Skin epidermis (tissue), 12 donors: Measurements from ENCODE around the gene TOR1AIP2.
"Not testable (repeated sequence)": the region's sequence is repeated elsewhere in the genome, so short reads cannot be mapped to it uniquely, and the experiment has no call there.

Experiments used
- H3K27ac ChIP-seq, 21 experiments: fragments of 200-600 bp; sonication (generic) in 11 of 21; one replicate each; pipeline ENCODE4 v1.5.0; 2020; ENCODE audit warnings: mild to moderate bottlenecking in 3 of 21, inconsistent platforms in 2 of 21, moderate library complexity in 2 of 21
- H3K4me3 ChIP-seq, 7 experiments: fragments of 200-600 bp; sonication (generic) in 2 of 7; one replicate each; pipeline ENCODE4 v1.5.0; 2020; ENCODE audit warnings: inconsistent platforms in 2 of 7, mild to moderate bottlenecking in 2 of 7, moderate library complexity in 1 of 7

TOR1AIP2 gene

DNA sequence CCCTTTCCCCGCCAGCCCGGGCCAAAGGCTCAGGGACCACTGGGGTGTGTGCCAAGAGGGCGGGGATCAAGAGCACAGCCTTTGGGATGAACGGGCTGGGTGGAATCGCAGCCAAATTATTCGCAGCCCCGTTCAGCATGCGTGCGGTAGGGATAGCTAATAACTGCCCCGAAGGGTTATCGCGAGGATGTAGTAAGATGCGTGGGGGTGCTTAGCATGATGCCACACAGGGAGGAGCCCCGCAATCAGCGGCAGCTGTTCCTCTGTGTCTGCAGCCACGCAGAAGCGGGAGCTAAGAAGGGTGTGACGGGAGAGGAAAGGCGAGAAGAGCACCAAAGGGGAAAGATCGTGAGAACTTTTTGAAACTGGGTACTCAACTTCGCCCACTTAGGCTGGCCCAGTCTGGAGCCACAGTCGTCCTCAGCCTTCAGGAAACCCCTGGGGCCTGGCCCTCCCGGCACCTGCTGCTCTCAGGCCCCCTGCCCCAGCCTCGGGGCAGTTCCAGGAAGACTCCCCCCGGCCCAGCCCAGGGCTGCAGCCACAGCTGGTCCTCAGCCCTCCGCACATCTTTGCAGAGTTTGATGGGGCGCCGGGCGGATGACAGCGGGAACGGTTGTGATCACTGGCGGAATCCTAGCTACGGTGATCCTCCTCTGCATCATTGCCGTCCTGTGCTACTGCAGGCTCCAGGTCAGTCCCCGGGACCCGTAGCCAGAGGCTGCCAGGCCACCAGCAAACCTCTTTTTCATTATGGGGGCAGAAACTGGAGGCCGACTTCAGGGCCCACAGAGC lies 64.9 kb downstream of the TOR1AIP2 start:
- H3K27ac ChIP-seq: no peak overlapping the region
- no peak overlapping the region for H3K4me3 ChIP-seq

DNA sequence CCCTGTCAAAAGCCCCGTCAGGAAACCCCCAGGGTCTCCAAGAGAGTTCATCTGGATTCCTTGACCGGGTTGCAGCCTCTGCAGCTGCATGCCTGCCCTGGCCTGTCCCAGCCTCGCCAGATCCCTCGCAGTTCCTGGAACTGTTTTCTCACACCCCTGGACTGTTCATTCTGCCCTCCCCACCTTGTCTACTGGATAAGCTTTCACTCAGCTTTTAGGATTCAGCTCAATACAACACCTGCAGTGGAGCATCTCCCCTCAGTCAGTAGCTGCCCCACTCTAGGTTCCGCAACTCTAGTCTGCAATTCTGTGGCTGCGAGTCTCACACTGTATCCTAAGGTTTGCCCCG lies 67.3 kb downstream of the TOR1AIP2 start:
- H3K27ac ChIP-seq: no peak overlapping the region

GRCh38 chr1:179809506-179810366 lies 67.9 kb downstream of the TOR1AIP2 start:
- H3K27ac ChIP-seq: no peak overlapping the region
- no peak overlapping the region for H3K4me3 ChIP-seq

More for the DNA sequence above, 67.3 kb downstream of the TOR1AIP2 start:
- H3K4me3 ChIP-seq: no peak overlapping the region

DNA sequence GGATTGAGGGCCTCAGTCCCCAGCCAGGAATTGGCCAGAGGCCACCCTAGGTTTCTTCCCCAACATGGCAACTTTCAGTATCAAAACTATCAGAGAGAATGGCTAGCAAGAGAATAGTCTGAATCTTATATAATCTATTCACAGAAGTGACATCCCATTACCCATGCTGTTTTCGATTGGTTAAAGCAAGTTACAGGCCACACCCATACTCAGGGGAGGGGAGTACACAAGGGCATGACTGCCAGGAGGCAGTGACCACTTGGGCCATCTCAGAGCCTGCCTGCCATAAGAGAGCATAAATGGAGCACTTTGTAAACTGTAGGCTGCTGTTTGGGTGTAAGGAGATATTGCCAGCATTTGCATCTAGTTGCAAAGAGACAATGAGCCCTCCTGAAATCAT lies 69.1 kb downstream of the TOR1AIP2 start:
- H3K27ac ChIP-seq: no peak overlapping the region
- no peak overlapping the region for H3K4me3 ChIP-seq

DNA sequence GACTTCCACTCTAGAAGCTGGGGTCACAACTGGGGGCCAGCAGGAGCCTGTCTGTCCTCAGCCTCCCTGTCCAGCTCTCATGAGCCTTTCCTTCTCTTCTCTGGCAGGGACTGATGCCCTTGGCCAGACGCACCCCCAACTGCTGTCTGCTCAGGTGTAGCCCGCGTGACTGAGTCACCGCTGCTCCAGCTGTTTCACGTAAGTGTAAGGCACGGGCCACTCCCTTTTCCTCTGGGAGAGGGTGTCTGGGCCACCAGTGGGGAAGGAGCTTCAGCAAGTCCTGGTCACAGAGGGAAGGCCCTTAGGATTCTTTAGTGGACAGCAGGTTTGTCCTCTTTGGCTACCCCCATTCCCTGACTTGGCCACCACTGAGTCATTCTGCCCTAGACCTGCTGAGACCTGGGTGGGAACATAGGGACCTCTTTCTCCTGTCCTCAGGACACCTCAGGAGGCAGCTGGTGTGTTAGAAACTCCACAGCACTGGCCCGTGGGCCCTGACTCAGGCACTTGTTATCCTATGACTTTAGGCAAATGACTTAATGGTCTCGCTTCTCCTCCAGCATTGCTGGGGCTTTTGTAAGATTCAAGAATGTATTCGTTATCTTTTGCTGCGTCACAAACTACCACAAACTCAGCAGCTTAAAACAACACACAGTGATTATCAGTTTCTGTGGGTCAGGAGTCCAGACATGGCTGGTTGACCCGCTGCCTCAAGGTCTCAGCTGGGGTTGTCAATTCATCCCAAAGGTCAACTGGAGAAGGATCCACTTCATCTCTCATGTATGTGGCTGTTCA lies 69.7 kb downstream of the TOR1AIP2 start:
- H3K27ac ChIP-seq: no peak overlapping the region
- H3K4me3 ChIP-seq: no peak overlapping the region

DNA sequence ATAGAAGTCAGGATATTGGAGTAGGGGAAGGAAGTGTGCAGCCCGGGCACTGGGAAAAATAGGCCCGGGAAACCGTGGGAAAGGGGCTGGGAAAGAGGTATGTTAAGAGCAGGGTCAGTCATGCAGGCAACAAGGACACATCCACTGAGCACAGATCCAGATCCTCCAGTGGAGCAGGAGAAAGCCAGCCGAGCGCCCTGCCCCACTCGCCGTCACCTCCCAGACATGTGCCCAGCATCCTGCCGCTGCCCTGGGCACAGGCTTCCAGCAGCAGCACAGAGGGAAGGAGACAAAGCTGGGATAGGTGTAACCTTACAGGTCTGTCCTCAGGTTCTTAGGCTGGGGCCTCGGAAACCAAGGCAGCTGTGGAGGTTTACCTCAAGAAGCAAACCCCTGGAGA lies 70.3 kb downstream of the TOR1AIP2 start:
- Histone ChIP-seq H3K4me3 (no peak overlapping the region), H3K27ac (no peak overlapping the region)

DNA sequence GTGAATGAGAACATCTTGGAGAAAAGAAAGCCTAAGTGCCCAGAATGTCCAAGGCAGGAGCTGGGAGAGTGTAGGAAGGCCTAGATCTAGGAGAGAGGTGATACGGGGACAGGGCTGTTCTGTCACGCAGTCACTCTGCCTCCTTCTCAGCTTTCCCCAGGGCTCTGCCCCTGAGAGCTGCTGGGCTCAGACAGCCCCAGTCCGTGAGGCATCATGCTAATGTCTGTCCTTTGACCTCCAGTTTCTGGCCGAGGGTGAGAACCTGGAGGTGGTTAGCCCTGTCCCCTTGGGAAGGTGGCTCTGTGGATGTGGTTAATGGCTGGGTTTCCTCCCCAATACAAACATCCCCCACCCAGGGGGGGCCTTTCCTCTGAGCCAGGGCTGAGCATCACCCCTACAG lies 71.3 kb downstream of the TOR1AIP2 start:
- no peak overlapping the region for H3K4me3 ChIP-seq
- no peak overlapping the region for H3K27ac ChIP-seq

DNA sequence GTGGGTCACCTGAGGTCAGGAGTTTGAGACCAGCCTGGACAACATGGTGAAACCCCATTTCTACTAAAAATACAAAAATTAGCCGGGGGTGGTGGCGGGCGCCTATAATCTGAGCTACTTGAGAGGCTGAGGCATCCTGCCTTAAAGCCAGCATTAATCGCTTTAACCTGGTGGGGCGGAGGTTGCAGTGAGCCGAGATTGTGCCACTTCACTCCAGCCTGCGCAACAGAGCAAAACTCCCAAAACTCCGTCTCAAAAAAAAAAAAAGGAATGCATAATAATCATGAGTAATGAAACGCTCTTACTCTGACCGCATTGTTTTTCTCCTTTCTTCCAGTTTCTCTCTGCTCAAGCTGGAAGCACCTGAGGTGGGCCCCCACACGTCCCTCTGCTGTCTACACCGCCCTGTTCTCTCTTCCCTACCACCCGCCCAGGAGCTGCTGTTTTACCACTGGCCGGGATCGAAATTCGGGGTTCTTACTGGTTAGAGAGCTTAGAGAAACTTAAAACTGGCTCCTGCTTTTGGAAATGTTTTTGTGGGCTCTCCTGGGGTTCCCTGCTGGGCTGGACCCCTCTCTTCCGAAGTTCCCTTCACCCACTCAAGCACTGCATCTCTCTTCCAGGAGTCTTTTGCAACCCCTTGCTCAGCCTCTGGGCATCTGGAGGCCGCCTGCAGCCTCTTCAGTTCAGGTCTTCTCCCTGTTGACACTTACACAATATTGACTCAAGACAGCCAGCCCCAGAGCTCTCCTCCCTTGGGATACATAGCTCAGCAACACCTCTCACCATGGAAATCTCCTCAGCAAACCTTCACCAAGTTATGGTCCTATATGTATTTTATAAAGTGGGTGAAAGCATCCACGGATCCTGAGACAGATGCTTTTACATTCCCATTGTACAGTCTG lies 72.1 kb downstream of the TOR1AIP2 start:
- H3K27ac ChIP-seq: no peak overlapping the region
- H3K4me3 ChIP-seq: no peak overlapping the region

DNA sequence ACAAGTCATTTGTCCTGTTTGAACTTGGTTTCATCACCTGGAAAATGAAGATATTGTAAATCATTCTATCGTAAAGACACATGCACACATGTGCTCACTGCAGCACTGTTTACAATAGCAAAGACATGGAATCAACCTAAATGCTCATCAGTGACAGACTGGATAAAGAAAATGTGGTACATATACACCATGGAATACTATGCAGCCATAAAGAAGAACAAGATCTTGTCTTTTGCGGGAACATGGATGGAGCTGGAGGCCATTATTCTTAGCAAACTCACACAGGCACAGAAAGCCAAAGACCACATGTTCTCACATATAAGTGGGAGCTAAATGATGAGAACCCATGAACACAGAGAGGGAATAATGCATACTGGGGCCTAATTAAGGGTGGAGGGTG lies 73.2 kb downstream of the TOR1AIP2 start:
- H3K27ac ChIP-seq, H3K4me3 ChIP-seq: not testable (repeated sequence)

- Histone ChIP-seq H3K27ac (no peak overlapping the region), H3K4me3 (no peak overlapping the region)
Measured at GRCh38 chr1:179803918-179804317, 73.7 kb downstream of the TOR1AIP2 start.

GRCh38 chr1:179803104-179803503 lies 74.5 kb downstream of the TOR1AIP2 start:
- no peak overlapping the region for H3K4me3 ChIP-seq

GRCh38 chr1:179800481-179800880 lies 77.1 kb downstream of the TOR1AIP2 start:
- H3K4me3 ChIP-seq: no peak overlapping the region
- H3K27ac ChIP-seq: no peak overlapping the region

More at GRCh38 chr1:179803104-179803503, 74.5 kb downstream of the TOR1AIP2 start:
- H3K27ac ChIP-seq: no peak overlapping the region

- H3K4me3 ChIP-seq: no peak overlapping the region
- no peak overlapping the region for H3K27ac ChIP-seq
Measured at GRCh38 chr1:179798864-179799516, 78.6 kb downstream of the TOR1AIP2 start.

GRCh38 chr1:179798213-179798863 lies 79.3 kb downstream of the TOR1AIP2 start:
- Histone ChIP-seq H3K4me3 (no peak overlapping the region), H3K27ac (no peak overlapping the region)

DNA sequence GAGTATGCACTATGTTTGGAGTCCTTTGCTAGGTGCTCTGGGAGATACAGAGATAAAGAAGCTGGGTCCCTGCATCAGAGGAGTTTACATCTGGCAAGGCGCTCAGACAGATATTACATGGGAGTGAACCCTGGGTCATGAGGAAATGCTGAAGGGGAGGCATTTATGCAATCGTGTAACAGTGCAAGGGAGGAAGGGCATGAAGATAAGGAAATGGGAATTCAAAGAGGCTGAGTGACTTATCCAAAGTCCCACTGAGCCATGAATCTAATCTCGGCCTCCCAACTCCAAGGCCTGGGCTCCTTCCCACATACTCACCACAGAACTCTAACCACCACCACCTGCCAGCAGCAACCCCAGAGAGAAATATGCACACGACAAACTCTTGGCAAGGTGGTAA lies 82.9 kb downstream of the TOR1AIP2 start:
- no peak overlapping the region for H3K27ac ChIP-seq
- no peak overlapping the region for H3K4me3 ChIP-seq

- Histone ChIP-seq H3K4me3 (no peak overlapping the region), H3K27ac (no peak overlapping the region)
Measured at GRCh38 chr1:179794146-179794545, 83.5 kb downstream of the TOR1AIP2 start.

DNA sequence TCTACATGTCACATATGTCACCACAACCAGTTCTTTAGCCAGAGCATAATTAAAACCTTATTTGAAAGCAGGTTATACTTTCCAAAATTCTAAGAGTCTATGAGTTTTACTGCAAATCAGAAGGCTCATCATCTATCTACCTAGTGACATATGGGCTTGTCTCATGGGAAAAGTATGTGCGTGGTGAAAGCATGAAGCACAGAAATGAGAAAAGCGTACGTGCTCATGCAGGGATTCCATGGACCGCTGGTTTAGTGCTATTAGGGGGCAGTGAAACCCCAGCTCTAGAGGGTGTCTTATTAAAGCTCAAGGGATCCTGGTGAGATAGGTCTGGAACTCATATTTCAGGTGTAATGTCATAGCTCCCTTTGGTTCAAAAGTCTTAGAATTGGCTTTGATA lies 84.3 kb downstream of the TOR1AIP2 start:
- Histone ChIP-seq H3K4me3 (no peak overlapping the region), H3K27ac (no peak overlapping the region)
